ENCODE measurements around the gene TRAP1. TPM values are rescaled to one million over a fixed set of nuclear protein-coding genes. Genes with fewer than 3 reads are reported as not detected.
A peak's percentile ranks its signal among the peaks of the same experiment; 100 is the strongest.
"Not testable (repeated sequence)": the region's sequence is repeated elsewhere in the genome, so short reads cannot be mapped to it uniquely, and the experiment has no call there.

The TRAP1 gene
- total RNA-seq, 2 donors from 2014 or later = 61.4 to 65.0 TPM

DNA sequence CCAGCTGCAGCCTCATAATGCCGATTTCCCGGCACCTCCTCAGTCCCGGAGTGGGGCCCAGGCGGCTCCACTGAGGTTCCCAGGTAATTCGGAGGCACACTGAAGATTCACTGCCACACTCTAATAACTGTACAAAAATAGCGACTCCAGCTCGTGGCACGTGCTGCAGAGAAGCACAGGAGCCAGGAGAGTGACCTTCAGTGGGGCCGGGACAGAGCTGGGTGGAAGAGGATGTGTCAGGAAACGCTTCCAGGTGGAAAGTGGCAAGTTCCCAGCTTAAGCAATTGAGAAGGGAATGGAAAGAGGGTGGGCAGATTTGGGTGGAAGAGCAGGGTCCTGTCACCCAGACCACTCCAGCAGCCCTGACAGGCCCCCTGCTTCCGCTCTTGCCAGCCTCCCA lies 3.1 kb upstream of the TRAP1 start:
- no peak for DNase-seq (ENCODE audit: low spot score)
- intact Hi-C loops (cut with DNase I) = no loop called here

DNA sequence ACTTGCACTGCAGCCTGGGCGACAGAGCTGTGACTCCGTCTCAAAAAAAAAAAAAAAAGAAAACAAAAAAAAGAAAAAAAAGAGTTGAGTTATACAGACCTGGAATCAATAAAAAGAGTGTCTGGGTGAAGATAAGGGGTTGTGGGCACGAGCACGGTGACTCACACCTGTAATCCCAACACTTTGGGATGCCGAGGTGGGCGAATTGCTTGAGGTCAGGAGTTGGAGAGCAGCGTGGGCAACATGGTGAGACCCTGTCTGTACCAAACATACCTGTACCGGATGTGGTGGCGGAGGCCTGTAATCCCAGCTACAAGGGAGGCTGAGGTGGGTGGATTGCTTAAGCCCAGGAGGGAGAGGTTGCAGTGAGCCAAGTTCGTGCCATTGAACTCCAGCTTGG lies 1.3 kb upstream of the TRAP1 start:
- intact Hi-C loops (cut with DNase I) = no loop called here
- no peak for DNase-seq (ENCODE audit: low spot score)

DNA sequence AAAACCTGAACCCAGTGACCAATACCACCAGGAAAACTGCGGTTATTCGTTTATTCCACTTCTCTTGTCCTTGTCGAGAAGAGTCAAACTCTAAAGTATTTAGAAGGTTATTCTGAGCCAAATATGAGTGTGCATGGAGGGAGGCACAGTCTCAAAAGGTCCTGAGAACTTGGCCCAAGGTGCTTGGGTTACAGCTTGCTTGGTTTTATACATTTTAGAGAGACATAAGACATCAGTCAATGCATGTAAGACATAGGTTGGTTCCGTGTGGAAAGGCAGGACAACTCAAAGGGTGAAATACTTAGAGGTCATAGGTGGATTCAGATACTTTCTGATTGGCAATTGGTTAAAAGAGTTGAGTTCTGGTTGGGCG lies 681 bp upstream of the TRAP1 start:
- no peak for DNase-seq (ENCODE audit: low spot score)
- intact Hi-C loops (cut with DNase I) = no loop called here

DNA sequence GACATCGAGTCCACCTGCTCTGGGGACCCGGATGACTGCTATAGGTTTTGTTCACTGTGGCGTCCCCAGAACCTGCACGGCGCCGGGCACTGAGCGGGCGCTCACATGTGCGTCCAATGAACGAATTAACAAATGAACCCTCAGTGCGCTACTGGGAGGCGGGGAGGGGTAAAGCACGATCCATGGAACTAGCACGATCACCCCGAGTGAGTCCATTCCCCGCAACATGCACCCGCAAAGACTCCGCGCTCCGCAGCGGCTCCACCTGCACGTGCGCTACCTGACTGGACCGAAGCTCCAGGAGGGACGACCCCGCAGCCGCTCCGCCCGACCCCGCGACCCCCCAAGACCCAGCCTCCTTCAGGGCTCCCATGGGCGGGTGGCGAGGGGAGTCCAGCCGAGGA lies 491 bp downstream of the TRAP1 start:
- DNase-seq (ENCODE audit: low spot score) = no peak
- intact Hi-C loops (cut with DNase I) = no loop called here

DNA sequence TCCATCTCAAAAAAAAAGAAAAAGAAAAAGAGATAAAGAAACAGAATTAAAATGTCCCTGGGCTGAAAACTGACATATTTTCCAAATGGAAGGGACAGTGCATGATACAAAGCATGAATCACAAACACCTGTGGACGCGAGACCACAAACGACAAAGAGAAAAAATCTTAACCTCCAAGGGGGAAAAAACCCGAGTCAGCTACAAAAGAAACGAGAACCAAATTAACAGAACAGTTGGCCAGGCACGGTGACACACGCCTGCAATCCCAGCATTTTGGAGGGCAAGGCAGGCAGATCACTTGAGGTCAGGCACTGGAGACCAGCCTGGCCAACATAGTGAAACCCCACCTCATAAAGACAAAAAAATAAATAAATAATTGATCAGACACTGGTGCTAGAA lies 1.9 kb downstream of the TRAP1 start:
- DNase-seq (ENCODE audit: low spot score) = no peak
- intact Hi-C loops (cut with DNase I) = no loop called here

GRCh38 chr16:3714378-3714777 lies 2.9 kb downstream of the TRAP1 start:
- DNase-seq (ENCODE audit: low spot score); intact Hi-C loops (cut with DNase I): not testable (repeated sequence)

DNA sequence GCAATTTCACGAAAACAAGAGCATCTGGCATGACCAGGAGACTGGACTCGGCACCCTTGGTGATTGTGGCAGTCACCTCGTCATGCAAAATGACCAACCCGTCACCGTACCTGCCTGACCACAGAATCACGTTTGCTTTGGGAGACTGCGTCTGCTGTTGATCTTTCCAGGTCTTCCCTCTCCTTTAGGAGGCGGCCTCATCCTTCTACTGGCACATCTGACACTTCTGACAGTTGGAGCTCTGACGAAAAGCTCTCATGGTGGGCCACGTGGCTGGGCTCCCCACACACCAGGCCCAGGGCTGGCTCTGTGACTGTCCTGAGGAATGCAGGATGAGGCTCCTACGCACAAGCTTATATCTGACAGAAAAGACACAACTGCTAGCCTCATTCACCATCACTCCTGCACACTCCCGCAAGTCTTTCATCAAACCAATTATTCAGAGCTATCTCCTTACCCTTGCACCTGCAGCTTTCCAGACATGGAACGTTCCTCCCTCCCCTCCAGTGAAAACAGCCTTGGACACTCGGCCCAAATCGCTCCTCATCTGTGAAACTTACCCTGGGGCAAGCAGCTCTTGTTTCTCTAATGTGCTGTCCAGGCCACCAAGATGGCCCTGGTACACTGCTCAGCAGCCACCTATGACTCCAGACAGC lies 3.6 kb downstream of the TRAP1 start:
- no peak for DNase-seq (ENCODE audit: low spot score)
- intact Hi-C loops (cut with DNase I) = no loop called here

- intact Hi-C loops (cut with DNase I) = no loop called here
- DNase-seq (ENCODE audit: low spot score) = no peak
These were observed 4.4 kb downstream of the TRAP1 start for GRCh38 chr16:3712861-3713372.

- no peak for DNase-seq (ENCODE audit: low spot score)
- intact Hi-C loops (cut with DNase I) = no loop called here
These were observed 10.9 kb downstream of the TRAP1 start for GRCh38 chr16:3706253-3707012.

- intact Hi-C loops (cut with DNase I) = no loop called here
- no peak for DNase-seq (ENCODE audit: low spot score)
These were observed 15.2 kb downstream of the TRAP1 start for GRCh38 chr16:3702082-3702481.

- intact Hi-C loops (cut with DNase I) = no loop called here
- DNase-seq (ENCODE audit: low spot score) = no peak
These were observed 15.8 kb downstream of the TRAP1 start for GRCh38 chr16:3701531-3701930.

DNA sequence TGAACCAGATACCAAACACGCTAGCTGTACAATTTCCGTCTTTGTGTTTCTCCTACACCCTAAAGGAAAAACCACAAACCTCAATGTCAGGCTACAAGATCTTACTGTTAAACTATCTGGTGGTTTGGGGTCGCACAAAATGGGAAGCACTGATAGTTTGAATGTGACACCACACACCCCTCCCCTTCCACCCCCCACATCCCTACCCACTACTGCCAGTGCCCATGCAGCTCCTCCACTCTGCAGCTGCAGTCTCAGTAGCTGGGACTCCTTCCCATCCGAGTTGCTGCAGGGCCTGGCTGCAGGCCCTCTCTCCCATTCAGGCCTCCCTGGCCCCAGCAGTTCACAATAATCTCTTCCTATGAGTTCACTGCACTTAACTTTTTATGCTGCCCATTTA lies 18.4 kb downstream of the TRAP1 start:
- DNase-seq (ENCODE audit: low spot score) = no peak

DNA sequence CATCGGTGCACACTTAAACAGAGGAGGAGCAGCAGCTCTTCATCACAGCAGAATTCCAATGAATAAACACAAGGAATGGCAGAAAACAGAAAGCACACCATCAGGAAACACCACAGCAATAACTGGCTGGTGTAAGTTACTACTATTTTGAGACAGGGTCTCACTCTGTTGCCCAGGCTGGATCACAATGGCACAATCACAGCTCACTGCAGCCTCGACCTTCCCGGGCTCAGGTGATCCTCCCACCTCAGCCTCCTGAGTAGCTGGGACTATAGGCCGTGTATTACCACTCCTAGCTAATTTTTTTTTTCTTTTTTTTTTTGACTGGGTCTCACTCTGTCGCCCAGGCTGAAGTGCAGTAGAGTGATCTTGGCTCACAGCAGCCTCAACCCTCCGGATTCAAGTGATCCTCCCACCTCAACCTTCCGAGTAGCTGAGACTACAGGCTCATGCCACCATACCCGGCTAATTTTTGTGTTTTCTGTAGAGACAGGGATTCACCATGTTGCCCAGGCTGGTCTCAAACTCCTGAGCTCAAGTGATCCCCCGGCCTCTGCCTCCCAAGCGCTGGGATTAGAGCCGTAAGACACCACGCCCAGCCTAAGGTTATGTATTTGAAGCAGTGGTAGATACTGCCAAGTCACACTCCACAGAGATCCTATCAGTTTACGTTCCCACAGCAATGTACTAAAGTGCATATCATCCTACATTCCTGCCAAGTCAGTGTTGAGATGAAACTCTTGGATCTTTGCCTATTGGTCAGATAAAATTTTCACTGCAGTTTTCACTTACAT lies 20.7 kb downstream of the TRAP1 start:
- intact Hi-C loops (cut with DNase I) = loop anchor here in 1 of 2 donors (10.0 kb wide), 1 partner anchor 178 kb away; no protein-coding TSS in a partner anchor
- DNase-seq (ENCODE audit: low spot score) = no peak

More for the DNA sequence above, 18.4 kb downstream of the TRAP1 start:
- intact Hi-C loops (cut with DNase I) = loop anchor here in 1 of 2 donors (10.0 kb wide), 1 partner anchor 176 kb away; no protein-coding TSS in a partner anchor

DNA sequence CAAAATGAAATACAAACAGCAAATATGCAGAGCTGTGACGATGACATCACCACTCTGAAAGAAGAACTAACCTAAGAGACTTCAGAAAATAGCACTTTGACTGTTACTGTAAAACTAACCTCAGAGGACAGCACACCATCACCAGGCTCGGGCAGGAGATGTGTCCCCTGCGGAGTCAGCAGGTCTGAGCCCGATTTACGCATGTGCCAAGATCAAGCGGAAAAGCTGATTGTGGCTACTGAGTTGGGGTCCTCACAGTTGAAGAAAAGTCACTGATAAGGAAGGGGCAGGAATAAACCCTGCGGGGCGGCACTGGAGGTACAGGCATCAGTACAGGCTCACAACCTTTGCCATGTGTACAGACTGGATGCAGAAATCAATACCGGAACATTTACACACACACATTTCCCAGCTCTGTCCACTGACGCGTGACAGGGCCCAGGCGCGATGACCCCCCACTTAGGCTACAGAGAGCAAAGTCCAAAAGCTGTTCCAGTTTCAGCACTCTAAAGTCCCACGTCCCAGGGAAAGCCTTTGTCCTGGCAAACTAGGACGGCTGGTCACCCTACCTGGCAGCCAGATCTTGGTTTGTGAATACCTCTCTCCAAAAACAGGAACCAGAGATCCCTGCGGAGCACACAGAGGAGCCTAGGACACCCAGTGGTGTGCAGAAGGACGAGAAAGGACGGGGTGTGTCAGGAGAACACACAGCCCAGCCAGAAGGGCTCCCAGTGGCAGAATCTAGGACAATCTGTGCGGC lies 21.5 kb downstream of the TRAP1 start:
- intact Hi-C loops (cut with DNase I) = loop anchor here in 1 of 2 donors (10.0 kb wide), 1 partner anchor 179 kb away; no protein-coding TSS in a partner anchor
- DNase-seq (ENCODE audit: low spot score) = no peak

GRCh38 chr16:3694051-3694450 lies 23.3 kb downstream of the TRAP1 start:
- intact Hi-C loops (cut with DNase I) = loop anchor here in 1 of 2 donors (10.0 kb wide), 1 partner anchor 181 kb away; no protein-coding TSS in a partner anchor
- no peak for DNase-seq (ENCODE audit: low spot score)

- no peak for DNase-seq (ENCODE audit: low spot score)
- intact Hi-C loops (cut with DNase I) = loop anchor here in 1 of 2 donors (10.0 kb wide), 1 partner anchor 183 kb away; no protein-coding TSS in a partner anchor
These were observed 25.6 kb downstream of the TRAP1 start for GRCh38 chr16:3691761-3692160.

DNA sequence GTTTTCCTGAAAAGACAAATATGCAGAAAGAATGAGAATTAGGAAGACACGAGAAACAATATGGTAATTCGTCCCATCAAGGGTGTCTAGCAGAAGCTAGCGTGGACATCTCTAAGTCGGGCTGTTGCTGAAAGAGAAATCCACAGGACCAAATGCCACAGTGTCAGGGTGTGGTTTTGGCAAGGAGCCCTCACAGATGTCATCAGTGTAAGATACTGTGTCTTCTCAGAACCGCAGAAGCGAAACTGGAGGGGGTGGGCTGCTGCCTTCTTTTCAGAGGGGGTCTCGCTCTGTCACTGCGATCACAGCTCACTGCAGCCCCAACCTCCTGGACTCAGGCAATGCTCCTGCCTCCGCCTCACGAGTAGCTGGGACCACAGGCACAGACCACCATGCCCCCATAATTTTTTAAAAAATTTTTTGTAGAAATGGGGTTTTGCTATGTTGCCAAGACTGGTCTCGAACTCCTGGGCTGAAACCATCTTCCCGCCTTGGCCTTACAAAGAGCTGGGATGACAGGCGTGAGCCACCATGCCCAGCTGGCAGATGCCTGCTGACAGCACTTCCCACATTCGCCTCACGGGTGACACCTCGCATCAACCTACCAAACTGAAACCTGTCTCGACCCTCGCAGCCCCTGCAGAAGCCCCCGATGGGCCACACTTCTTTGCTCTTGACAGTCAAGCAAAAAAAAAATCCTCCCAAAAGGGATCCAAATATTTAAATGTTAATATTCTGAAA lies 26.2 kb downstream of the TRAP1 start:
- DNase-seq (ENCODE audit: low spot score) = peak; percentile 85
- intact Hi-C loops (cut with DNase I) = loop anchor here in 1 of 2 donors (10.0 kb wide), 1 partner anchor 184 kb away; no protein-coding TSS in a partner anchor

- DNase-seq (ENCODE audit: low spot score) = peak; percentile 97
- intact Hi-C loops (cut with DNase I) = loop anchor here in 1 of 2 donors (10.0 kb wide), 1 partner anchor 184 kb away; no protein-coding TSS in a partner anchor
These were observed 26.8 kb downstream of the TRAP1 start for GRCh38 chr16:3690470-3690928.
